SK-N-MC (cell line): Measurements from ENCODE around the gene VPS54.

ENCODE experiments used
- EZH2 ChIP-seq: fragments of 200-600 bp; sonication (generic); IDR thresholded peaks from one replicate; pipeline ENCODE4 v1.6.1; 2017; ENCODE audit warnings: antibody characterized with exemption
- POLR2AphosphoS5 ChIP-seq: IDR thresholded peaks from 2 replicates; pipeline ENCODE4 v1.6.1; 2012; ENCODE audit warnings: mild to moderate bottlenecking, low read depth, low read length, borderline replicate concordance

GRCh38 chr2:64005707-64006356 lies 13.4 kb downstream of the VPS54 start:
- no peak for TF ChIP-seq POLR2AphosphoS5
- no peak for TF ChIP-seq EZH2
